ENCODE results near the gene TF.

Gene TF

GRCh38 chr3:133815386-133815785 is 69.2 kb downstream of the TF start:
- no peak for DNase-seq (ENCODE audit: low read depth)

GRCh38 chr3:133820129-133820528 is 73.9 kb downstream of the TF start:
- no peak for DNase-seq (ENCODE audit: low read depth)

- no peak for DNase-seq (ENCODE audit: low read depth)
These were observed 74.9 kb downstream of the TF start for GRCh38 chr3:133820889-133821675.

GRCh38 chr3:133821767-133822638 is 75.8 kb downstream of the TF start:
- no peak for DNase-seq (ENCODE audit: low read depth)

- no peak for DNase-seq (ENCODE audit: low read depth)
These were observed 78.8 kb downstream of the TF start for GRCh38 chr3:133824961-133825485.

- no peak for DNase-seq (ENCODE audit: low read depth)
These were observed 80.0 kb downstream of the TF start for GRCh38 chr3:133825969-133826727.

- DNase-seq (ENCODE audit: low read depth) = no peak
These were observed 80.9 kb downstream of the TF start for GRCh38 chr3:133827136-133827535.

- no peak for DNase-seq (ENCODE audit: low read depth)
These were observed 81.5 kb downstream of the TF start for GRCh38 chr3:133827684-133828083.

- no peak for DNase-seq (ENCODE audit: low read depth)
These were observed 82.5 kb downstream of the TF start for GRCh38 chr3:133828576-133829309.

GRCh38 chr3:133829310-133829707 is 83.1 kb downstream of the TF start:
- no peak for DNase-seq (ENCODE audit: low read depth)

- no peak for DNase-seq (ENCODE audit: low read depth)
These were observed 83.9 kb downstream of the TF start for GRCh38 chr3:133830071-133830470.

GRCh38 chr3:133831966-133832801 is 86.0 kb downstream of the TF start:
- DNase-seq (ENCODE audit: low read depth) = no peak

- no peak for DNase-seq (ENCODE audit: low read depth)
These were observed 86.6 kb downstream of the TF start for GRCh38 chr3:133832802-133833144.

GRCh38 chr3:133833267-133833666 is 87.1 kb downstream of the TF start:
- DNase-seq (ENCODE audit: low read depth) = no peak

- no peak for DNase-seq (ENCODE audit: low read depth)
These were observed 87.9 kb downstream of the TF start for GRCh38 chr3:133833880-133834620.

- no peak for DNase-seq (ENCODE audit: low read depth)
These were observed 88.6 kb downstream of the TF start for GRCh38 chr3:133834621-133835417.

- no peak for DNase-seq (ENCODE audit: low read depth)
These were observed 89.2 kb downstream of the TF start for GRCh38 chr3:133835418-133835743.

GRCh38 chr3:133835961-133836360 is 89.8 kb downstream of the TF start:
- no peak for DNase-seq (ENCODE audit: low read depth)

- DNase-seq (ENCODE audit: low read depth) = no peak
These were observed 90.4 kb downstream of the TF start for GRCh38 chr3:133836497-133837158.

Measured in activated T-cell treated with anti-CD3 and anti-CD28 coated beads for 48 hours (primary cell).